NK-92 (cell line): Measurements from ENCODE around the gene TSPAN5.

Experiments
- DNase-seq: peaks from one replicate; lab custom pipeline; 2025; ENCODE audit not compliant: unreplicated experiment; lab: John Stamatoyannopoulos, UW

The TSPAN5 gene

DNA sequence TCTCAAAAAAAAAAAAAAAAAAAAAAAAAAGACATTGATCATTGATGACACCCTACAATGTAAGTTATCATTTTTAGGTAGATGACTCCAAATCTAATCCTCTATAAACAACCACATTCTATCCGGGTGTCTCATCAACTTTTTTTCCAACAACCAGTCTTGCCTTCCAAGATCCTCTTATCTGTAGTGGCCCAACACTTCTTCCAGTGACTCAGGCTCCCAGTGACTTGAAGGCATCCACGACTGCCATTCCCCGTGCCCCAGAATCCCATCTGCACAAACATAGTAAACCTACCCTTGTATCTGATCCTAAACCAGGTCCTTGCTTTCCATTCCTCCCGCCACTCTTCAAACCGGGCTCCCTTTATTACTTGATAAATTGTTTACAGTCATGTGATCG lies 15.6 kb upstream of the TSPAN5 start:
- DNase-seq = no peak

DNA sequence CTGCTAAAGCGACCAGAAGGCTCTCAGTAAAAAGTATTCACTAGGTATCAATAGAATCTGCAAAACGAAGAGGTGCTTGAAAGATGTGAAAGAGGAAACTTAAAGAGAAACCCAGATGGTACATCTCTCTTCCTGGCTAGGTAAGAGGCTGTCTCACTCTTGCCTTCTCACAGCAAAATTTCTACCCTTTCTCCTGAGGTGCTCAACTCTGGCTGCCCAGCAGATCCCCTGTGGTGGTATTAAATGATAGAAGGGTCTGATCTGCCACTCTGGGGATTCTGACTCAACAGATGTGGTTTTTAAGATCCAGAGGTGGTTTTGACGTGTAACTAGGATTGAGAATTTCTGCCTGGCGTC lies 14.9 kb upstream of the TSPAN5 start:
- DNase-seq = no peak

DNA sequence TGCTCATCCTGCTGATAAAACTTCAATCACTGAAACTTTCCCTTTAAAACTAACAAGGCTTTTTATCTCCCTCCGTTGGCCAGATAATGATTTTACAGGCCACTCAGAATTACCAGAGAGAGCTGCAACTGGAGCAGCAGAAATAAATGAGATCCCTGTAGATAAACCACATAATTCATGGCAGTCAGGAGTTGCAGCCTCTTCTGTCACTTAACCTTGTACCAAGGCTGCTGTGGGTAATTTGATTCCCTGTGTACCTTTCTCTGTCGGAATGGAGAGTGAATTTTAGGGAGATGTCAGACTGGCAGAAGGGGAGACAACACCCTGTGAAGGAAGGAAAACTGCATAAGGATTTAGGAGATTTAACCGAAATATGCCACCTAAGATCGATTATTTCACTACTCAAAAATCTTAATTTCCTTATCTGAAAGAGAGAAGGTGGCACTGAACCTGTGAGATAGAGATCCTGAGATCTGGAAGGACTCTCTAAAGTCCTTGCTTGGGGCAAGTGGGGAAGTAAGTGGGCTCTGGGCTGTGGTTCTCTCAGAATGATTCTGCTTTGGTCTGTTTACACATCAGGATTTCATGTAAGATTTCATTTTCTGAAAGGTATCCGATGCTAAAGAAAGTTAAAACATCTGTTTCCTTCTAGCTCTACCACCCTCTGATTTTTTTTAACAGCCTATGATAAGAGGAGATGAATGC lies 14.3 kb upstream of the TSPAN5 start:
- no peak for DNase-seq

DNA sequence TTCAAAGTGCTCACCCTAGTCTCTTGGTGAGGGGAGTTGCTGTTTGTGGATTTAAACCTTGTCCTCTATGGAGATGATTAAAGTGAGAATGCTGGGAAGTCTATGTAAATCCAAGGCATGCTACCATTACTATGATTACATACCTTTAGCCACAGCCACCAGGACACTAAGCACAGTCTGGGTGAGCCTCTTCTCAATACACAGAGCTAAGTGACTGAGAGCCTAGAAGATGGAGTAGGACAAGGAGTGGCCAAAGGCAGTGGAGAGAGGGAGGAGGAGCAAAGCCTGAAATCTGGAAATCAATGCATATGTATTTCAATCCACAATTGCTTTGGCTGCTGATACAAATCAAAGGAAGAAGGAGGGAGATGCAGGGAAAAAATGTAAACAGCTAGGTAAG lies 12.7 kb upstream of the TSPAN5 start:
- no peak for DNase-seq

DNA sequence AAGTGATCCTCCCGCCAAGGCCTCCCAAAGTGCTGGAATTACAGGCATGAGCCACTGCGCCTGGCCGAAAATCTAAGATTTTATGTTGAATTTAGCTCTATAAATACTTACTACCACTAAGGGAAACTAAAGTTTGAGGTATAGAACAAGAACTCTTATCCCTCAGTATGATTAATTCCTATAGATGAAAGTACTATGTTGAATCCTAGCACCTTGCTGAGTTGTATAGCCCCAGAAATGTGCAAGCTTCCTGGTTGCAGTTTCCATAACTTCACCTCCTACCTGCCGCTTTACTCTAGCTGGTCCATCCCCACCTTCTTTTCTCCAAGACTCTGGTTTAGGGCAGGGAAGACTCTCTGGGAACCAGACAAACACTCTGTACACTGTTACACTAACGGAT lies 11.8 kb upstream of the TSPAN5 start:
- DNase-seq = no peak

DNA sequence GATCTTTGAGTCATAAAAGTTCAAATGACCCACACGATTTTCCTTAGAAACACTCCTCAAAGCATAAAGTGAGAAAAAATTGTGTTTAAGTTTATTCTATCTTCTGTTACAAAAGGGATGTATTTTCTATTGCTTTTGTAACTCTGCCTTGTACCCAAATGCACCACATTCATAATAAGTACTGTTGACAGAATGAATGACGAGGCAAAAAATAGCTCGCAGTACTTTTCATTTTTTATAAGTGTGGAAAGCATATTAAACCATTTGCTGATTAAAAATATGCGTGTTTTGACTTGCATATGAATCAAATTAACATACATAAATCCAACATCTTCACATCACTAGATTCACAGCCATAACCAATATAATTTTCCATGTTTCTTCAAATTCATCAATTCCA lies 11.2 kb upstream of the TSPAN5 start:
- no peak for DNase-seq

DNA sequence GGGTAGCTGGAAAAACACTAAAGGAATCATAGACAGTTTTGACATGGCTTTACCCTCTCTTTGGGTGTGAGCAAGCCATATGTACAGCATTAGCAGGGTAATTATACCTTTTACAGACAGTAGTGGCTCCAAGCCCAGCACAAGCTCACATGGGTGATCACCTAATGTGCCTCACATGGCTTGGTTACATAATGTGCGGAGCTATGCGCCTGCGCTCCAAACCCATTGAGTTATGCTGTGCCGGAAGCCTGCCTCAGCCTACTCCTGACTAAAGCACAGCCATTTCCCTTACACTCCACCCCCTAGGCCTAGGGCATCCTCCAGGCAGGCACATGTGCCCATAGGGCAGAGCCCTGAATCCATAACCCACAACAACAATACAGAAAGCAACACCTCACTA lies 6.5 kb upstream of the TSPAN5 start:
- DNase-seq = no peak

DNA sequence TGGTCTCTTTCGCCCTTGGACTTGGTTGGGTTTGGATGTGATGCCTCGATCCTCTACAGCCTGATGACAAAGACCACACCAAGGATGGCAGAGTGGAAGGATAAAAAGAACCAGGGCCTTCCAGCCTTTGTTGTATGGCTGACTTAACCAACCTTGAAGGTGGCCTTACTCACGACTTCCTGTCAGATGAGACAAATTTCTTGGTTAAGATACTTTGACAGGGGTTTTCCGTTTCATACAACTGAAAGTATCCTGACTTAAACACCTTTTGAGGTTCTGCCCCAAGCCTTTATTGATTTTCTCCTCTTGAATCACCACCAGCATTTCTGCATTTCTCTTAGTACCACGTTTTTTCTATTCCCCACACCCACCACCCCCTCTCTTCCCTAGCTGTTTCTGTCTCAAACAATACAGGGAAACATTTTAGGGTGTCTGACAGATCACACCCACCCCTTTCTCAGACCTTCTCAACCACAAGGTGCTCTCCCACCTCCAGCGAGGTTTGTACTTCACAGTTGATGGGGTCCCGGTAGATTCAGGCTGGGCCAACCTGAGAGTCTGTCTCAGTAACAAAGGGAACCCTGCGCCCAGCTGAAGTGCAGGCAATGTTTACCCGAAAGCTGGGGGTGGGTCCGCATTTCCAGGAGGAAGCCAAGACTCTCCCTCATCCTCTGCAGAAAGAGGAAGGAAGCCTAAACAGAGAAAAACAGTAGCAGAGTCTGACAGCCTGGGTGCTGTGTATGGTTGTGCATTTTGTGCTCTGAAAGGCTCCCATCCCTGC lies 5.0 kb upstream of the TSPAN5 start:
- no peak for DNase-seq

DNA sequence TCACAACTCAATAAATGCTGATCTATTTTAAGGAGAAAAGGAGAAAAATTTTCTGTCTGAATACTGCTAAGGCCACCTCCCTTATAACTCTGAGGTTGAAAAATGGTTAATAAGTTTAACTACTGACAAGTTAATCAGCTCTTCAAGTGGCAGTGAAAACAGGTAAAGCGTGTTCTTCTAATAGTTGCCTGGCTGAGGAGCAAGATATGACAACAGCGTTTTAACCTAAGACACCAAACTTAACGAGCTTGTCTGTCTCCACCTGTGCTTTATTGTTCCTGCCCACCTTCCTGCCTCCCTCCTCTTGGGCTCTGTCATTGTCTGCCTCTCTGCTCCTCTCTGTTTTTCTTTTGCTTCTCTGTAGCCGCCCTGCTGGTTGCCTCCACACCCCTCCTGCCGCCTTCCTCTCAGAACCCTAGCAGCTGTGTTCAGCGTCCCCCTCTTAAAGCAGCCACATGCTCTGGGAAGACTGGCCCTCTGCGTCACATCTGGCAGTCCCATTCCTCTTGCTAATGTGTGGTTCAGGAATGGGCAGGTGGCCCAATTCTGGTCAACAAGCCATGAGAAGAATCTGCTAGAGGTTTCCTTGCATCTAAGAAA lies 4.3 kb upstream of the TSPAN5 start:
- no peak for DNase-seq

DNA sequence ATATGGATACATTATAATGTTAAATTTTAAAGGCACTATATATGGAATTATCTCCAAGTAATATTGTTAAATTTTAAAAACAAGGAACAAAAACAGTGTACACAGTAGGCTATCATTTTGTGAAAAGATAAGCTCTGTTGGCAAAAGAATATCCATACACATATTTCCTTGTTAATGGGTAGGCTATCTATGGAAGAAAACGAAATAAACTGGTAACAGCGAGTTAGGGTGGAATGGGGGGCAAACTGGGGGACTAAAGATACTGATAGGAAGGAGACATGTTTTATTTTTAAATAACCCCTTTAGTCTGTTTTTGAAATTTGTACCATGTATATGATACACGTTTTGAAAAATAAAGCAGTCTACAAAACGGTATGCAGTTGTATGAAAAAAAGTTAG lies 3.6 kb upstream of the TSPAN5 start:
- DNase-seq = no peak

DNA sequence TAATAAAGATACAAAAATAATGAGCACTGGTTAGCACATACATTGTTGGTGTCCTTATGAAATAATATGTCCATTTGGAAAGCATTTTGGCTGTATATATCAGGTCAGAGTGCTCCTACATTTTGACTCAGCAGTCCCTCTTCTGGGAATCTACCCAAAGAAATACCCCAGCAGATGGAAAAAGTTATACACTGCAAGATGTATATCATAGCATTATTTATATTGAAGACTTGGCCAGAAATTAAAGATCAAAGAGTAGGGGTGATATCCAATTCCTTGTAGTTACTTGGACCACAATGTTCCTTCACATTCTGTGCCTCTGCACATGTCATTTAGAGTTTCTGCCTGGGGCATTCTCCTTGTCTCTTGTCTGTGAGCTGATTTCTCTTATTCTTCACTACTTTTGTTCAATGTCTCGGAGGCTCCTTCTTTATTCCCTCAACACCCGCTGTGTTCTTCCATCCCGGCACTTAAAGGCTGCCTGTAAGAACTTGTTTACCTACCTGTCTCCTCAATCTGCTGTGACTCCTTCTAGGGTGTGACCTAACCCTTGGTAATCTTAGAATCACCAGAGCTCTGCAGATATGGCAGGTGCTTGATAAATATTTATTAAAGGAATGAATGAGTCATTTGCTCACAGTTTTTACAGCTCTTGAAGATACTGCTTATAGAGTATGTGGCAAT lies 3.1 kb upstream of the TSPAN5 start:
- DNase-seq = no peak

DNA sequence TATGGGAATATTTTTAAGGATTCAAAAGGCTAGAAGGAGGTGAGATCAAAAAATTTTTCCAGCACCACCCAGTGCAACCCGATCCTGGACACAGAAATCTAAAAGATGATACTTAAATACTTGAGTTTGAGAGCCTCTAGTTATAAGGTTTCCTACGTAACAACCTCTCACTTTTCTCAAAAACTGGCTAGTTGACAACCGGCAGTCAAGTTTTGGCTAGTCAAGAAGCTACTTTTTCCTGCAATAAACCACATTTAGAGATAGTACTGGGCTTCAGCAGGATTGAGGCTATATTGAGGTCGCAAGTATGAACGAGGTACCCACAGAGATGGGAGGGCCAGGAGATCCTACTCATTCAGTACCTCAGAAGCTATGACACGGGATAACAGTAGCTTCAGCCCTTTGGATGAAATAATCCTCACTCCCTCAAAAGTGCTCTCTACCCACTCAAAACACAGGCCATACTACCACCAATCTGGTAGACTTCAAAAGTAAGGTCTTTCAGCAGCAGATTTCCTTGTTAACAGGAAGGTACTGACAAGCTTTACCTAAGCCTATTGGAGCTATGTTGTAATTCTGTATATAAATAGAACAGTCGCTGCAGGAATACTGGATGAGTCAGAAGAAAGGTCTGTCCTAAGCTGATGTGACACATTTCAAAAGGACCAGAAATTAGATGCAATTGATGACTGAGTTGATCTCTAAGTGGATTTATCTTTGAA lies 1.5 kb upstream of the TSPAN5 start:
- no peak for DNase-seq

DNA sequence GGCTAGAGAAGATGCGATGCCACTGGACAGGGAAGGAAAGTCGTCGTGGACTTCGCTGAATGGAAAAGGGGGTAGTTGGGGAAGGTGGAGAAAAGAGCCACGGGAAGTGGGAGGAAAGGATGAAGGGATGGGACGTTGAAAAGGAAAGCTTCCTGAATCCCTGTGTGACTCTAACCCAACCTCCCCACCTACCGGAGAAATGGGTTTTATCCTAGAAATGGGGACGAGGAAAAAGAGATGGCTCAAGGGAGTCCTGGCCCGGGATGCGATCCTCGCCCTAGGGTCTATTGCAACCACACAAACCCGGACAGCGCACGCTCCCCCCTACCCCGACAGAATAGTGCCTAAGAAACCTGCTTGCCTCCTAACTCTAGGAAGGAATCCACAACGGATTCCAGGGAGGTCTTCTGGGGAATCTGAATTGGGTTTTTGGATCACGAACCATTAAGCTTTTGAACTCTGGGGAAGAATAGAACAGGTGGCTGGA lies 738 bp upstream of the TSPAN5 start:
- no peak for DNase-seq

DNA sequence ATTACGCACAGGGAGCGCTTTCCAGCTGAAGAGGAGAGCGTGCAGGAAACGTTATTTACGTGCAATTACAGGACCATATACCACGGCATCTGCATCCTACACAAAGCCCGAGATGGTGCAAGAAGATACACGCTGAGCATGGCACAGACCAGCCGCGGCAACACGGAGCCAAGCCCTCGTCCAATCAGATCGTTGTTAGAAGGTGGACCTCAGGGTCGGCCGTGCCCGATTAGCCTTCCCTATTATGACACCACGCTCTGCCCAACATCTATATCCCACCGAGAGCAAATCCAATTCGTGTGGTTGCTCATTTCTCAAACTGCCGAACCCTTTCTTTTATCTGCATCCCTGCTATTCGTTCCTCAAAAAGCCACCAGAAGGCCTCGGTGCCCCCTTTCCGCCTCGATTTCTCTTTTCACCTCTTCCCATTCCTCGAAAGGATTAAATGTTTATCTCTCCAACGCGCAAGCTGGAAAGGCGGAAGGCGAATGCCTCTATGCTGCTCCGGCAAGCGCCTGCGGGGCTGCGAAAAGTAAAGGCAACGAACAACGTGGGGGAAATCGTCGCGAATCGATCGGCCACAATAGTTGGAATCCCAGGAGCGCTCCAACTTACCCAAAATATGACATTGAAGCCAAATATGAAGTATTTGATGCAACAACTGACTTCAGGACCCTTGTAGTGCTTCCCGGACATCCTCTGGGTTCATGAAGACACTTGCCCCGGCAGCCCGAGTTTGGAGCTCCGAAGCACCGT lies 702 bp downstream of the TSPAN5 start:
- no peak for DNase-seq

DNA sequence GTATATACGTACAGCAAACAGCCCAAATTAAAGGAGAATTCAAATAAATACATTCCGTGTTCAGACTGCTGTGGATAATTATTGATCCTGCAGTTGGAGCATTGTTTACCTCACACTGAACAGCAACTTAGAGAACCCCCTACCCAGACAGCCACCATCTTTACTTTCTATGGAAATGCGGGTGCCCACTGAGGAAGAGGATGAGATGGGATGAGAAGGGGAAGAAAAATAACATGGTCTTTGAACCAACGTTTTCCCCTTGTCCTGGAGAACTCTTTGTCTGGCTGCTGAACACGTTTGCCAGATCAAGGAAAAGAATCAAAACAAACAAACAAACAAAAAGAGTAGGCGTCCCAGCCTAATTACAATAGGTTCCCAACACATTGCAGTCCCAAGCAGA lies 1.5 kb downstream of the TSPAN5 start:
- no peak for DNase-seq

DNA sequence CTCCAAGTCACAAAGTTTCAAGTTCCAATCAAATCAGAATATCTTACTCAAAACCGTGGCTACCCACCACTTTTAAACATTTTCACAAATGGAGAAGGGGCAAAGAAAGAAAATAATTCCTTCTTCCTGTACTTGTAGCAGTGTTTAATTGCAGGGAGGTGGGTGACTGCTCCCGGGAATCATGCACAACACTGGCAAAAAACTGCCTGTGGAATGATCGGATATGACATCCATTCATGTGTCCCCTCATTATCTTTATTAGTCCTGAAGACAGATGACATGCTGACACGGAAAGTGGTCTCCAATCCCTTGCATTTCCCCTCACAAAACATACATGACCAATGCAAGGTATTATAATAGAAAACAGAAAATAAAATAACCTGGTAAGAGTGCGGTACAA lies 2.0 kb downstream of the TSPAN5 start:
- DNase-seq = no peak

DNA sequence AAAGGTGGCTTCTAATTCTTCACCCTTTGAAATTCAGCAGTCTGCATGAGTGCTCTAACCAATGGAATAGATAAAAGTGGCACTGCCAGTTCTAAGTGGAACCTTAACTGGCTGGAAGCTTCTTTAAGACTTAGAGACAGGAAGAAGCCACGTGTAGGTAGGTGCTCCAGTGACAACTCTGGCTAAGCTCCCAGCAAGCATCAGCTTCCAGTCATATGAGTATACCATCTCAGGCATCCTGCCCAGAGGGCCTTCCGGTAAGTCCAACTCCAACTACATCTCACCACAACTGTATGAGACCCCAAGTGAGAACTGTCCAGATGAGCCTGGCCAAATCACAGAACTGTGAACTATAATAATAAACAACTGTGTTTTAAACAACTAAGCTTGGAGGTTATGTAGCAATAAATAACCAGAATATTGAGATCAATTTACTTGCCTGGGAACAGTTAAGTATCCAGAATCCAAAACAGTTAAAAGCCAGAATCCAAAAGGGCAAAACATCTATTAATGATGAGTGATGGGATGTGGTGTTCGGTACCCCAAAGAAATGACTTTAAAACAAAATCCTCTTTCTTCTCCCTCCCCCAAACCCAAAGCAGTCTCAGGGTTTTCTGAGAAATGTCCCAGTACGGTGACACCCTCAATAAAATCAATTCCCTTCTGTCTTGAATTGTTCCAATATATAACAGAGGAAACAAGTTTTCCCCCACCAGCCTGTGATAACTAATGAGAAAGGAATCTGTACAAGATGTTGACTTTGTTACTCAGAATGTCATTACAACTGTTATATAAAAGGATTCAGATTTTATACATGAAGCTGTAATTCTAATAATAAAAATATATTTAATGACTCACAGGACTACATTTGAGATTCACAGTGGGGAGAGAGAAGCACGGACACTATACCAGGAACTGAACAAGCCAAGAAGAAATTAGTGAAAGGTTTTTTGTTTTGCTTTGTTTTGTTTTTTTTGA lies 4.2 kb downstream of the TSPAN5 start:
- no peak for DNase-seq

DNA sequence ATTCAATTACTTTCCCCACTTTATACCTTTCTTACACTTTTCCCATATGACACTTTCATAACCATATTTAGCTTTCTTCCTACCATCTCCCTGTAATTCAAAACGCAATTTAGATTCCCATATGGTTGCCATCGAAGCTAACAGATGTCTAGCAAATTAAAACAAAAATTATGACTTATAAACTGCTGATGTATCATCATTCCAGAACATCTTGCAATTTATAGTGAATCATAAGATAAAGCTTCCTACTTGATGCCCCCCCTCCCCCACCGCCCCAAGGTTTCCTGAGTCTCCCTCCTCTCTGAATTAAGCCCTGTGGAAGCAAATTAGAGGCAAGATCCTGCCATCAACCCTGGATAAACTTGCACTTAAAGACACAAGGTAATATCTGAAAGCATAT lies 5.4 kb downstream of the TSPAN5 start:
- no peak for DNase-seq

DNA sequence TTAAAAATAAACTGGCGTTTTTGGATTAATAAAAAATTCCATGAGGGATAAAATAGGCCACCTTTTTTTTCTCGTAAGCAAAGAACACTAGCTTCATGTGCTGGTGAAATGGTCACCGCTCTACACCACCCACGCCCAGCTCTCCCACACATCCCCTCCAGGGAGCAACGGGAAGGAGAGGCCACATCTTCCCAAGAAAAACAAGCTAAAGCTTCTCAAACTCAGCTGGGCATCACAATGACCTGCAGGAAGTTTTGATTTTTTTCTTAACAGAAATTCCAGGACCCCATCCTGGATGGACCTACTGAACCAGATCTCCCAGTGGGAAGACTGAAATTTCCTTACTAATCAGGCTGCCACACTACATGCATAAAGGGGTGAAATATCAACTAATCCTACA lies 9.8 kb downstream of the TSPAN5 start:
- no peak for DNase-seq
